ENCODE results near the gene PTPRD.

GRCh38 chr9:8955315-8955714 is 1657.5 kb downstream of the PTPRD start:
- TF ChIP-seq USF2 (CRISPR knock-in tag; IDR thresholded peaks at IDR 0.05): no peak
- no peak for TF ChIP-seq ZBTB26 (CRISPR knock-in tag; IDR thresholded peaks at IDR 0.05)
- no peak for TF ChIP-seq HNRNPL (IDR thresholded peaks at IDR 0.05; ENCODE audit: low read depth, low read length)
